HG03439 (cell line): ENCODE data around the gene NINL.
"Not testable (repeated sequence)": the region's sequence is repeated elsewhere in the genome, so short reads cannot be mapped to it uniquely, and the experiment has no call there.

ENCODE experiments used
- ATAC-seq: cut with Tn5 transposase; IDR thresholded peaks from one replicate; pipeline ENCODE4 v1.9.1; 2021; ENCODE audit warnings: mild to moderate bottlenecking, moderate library complexity; ENCODE audit not compliant: unreplicated experiment

Gene NINL

GRCh38 chr20:25553819-25554296, 31.5 kb downstream of the NINL start:
- ATAC-seq = no peak

- ATAC-seq = no peak
These were observed 32.4 kb downstream of the NINL start for GRCh38 chr20:25552977-25553376.

GRCh38 chr20:25551413-25552215, 33.7 kb downstream of the NINL start:
- no peak for ATAC-seq

- not testable (repeated sequence) for ATAC-seq
These were observed 34.5 kb downstream of the NINL start for GRCh38 chr20:25550645-25551337.

- ATAC-seq = no peak
These were observed 35.4 kb downstream of the NINL start for GRCh38 chr20:25549843-25550477.

GRCh38 chr20:25549172-25549773, 36.1 kb downstream of the NINL start:
- ATAC-seq = no peak

GRCh38 chr20:25548613-25549086, 36.7 kb downstream of the NINL start:
- no peak for ATAC-seq

- no peak for ATAC-seq
These were observed 37.3 kb downstream of the NINL start for GRCh38 chr20:25547999-25548398.

- ATAC-seq = no peak
These were observed 38.3 kb downstream of the NINL start for GRCh38 chr20:25547063-25547462.

- ATAC-seq = no peak
These were observed 39.3 kb downstream of the NINL start for GRCh38 chr20:25546048-25546447.

GRCh38 chr20:25545171-25545570, 40.2 kb downstream of the NINL start:
- no peak for ATAC-seq

GRCh38 chr20:25544734-25545133, 40.6 kb downstream of the NINL start:
- ATAC-seq = no peak

- ATAC-seq = no peak
These were observed 41.0 kb downstream of the NINL start for GRCh38 chr20:25544311-25544710.

GRCh38 chr20:25543068-25543467, 42.3 kb downstream of the NINL start:
- no peak for ATAC-seq

GRCh38 chr20:25541676-25542075, 43.7 kb downstream of the NINL start:
- no peak for ATAC-seq

- no peak for ATAC-seq
These were observed 45.3 kb downstream of the NINL start for GRCh38 chr20:25539742-25540672.

GRCh38 chr20:25538838-25539665, 46.3 kb downstream of the NINL start:
- ATAC-seq = no peak

- no peak for ATAC-seq
These were observed 47.4 kb downstream of the NINL start for GRCh38 chr20:25537890-25538289.

- ATAC-seq = no peak
These were observed 49.6 kb downstream of the NINL start for GRCh38 chr20:25535762-25536161.
